ENCODE data around the gene CLOCK.

CLOCK gene

DNA sequence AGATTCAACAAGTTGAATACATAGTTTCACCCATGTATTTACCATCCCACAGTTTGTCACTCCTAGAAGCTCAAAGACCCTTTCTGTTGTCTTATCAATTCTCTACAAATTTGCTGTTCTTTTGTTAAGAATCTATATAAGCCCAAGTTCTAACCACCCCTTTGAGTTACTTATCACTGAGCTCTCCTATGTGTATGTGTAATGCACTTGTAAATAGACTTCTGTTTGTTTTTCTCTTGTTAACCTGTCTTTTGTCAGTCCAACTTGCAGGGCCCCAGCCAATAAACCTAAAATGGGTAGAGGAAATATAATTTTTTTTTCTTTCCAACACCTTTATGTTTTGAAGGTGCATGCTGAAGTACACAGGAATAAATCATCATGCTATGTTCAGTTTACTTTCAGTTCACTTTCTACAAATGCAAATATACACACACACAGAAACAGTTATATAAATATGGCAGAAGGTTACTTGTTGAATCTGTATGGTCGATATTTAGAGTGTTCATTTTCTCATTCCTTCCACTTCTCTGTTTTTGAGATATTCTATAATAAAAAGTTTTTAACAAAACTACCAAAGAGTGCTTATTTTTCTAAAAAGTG, 22.3 kb upstream of the CLOCK start:
- Histone ChIP-seq H3K27ac (ENCODE audit: low read length) (no peak overlapping the region), H3K9me3 (ENCODE audit: insufficient read depth, low read length) (no peaks in the 10 kb centered on the region), H3K4me2 (ENCODE audit: low read length) (no peak overlapping the region), H3K4me1 (ENCODE audit: low read length) (no peaks in the 10 kb centered on the region), H4K20me1 (ENCODE audit: insufficient read depth, low read length) (no peaks in the 10 kb centered on the region), H3K79me2 (ENCODE audit: low read length) (no peaks in the 10 kb centered on the region), H3K27me3 (ENCODE audit: low read depth, low read length) (no peaks in the 10 kb centered on the region), H3K9ac (ENCODE audit: low read length) (no peak overlapping the region), H2AFZ (ENCODE audit: low read depth, low read length) (no peak overlapping the region), H3K4me3 (ENCODE audit: low read length) (no peak overlapping the region), H3K36me3 (replicated peaks; ENCODE audit: low read depth, low read length) (no peaks in the 10 kb centered on the region)
- TF ChIP-seq EZH2phosphoT487 (IDR thresholded peaks at IDR 0.05; ENCODE audit: low read depth): no peak
- TF ChIP-seq, protein P1, sequence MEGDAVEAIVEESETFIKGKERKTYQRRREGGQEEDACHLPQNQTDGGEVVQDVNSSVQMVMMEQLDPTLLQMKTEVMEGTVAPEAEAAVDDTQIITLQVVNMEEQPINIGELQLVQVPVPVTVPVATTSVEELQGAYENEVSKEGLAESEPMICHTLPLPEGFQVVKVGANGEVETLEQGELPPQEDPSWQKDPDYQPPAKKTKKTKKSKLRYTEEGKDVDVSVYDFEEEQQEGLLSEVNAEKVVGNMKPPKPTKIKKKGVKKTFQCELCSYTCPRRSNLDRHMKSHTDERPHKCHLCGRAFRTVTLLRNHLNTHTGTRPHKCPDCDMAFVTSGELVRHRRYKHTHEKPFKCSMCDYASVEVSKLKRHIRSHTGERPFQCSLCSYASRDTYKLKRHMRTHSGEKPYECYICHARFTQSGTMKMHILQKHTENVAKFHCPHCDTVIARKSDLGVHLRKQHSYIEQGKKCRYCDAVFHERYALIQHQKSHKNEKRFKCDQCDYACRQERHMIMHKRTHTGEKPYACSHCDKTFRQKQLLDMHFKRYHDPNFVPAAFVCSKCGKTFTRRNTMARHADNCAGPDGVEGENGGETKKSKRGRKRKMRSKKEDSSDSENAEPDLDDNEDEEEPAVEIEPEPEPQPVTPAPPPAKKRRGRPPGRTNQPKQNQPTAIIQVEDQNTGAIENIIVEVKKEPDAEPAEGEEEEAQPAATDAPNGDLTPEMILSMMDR (IDR thresholded peaks at IDR 0.05; ENCODE audit: low read depth, low read length): no peak

DNA sequence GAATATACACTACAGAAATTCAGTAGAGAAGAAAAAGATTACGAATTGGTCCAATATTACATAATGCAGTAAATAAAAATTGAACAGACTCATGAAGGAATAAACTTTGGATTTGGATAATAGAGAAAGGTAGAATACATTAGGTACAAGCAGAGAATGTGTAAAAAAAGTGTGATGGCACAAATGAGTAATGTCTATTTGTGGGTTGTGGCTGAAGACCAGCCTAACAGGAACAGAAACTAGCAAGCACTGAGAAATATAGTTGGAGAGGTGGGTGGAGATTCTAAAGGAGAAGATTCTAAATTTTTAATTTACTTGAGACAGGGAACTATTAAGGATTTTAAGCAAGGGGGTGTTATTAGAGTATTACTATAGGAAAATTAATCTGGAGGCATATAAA, 15.2 kb upstream of the CLOCK start:
- no peak overlapping the region for H3K4me3 ChIP-seq (ENCODE audit: low read length)
- H3K79me2 ChIP-seq (ENCODE audit: low read length): no peaks in the 10 kb centered on the region

DNA sequence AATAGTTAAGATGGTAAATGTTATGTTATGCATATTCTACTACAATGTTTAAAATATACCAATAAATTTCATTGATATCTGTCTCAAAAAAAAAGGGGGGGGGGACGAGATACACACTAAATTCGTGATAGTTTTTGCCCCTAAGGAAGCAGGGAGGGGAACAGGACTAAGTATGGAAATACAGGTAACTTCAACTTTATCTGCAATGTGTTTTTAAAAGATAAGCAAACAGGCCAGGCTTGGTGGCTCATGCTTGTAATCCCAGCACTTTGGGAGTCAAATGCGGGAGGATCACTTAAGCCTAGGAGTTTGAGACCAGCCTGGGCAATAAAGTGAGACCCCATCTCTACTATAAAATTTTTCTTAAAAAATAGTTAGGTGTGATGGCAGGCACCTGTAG, 13.4 kb upstream of the CLOCK start:
- no peak for TF ChIP-seq EZH2phosphoT487 (IDR thresholded peaks at IDR 0.05; ENCODE audit: low read depth)
- TF ChIP-seq, protein P1 (IDR thresholded peaks at IDR 0.05; ENCODE audit: low read depth, low read length): no peak
- H3K4me3 ChIP-seq (ENCODE audit: low read length): no peak overlapping the region
- no peaks in the 10 kb centered on the region for H3K79me2 ChIP-seq (ENCODE audit: low read length)
- H3K9me3 ChIP-seq (ENCODE audit: insufficient read depth, low read length): no peaks in the 10 kb centered on the region
- peaks cover 12% of the 10 kb centered on the region for H3K4me1 ChIP-seq (ENCODE audit: low read length)
- H3K9ac ChIP-seq (ENCODE audit: low read length): no peak overlapping the region
- no peaks in the 10 kb centered on the region for H4K20me1 ChIP-seq (ENCODE audit: insufficient read depth, low read length)
- no peak overlapping the region for H2AFZ ChIP-seq (ENCODE audit: low read depth, low read length)
- no peaks in the 10 kb centered on the region for H3K27me3 ChIP-seq (ENCODE audit: low read depth, low read length)
- no peak overlapping the region for H3K4me2 ChIP-seq (ENCODE audit: low read length)
- no peak overlapping the region for H3K27ac ChIP-seq (ENCODE audit: low read length)
- no peaks in the 10 kb centered on the region for H3K36me3 ChIP-seq (replicated peaks; ENCODE audit: low read depth, low read length)

More for the DNA sequence above, 15.2 kb upstream of the CLOCK start:
- Histone ChIP-seq H3K9ac (ENCODE audit: low read length) (no peak overlapping the region), H3K4me1 (ENCODE audit: low read length) (peaks cover 12% of the 10 kb centered on the region), H3K9me3 (ENCODE audit: insufficient read depth, low read length) (no peaks in the 10 kb centered on the region), H3K36me3 (replicated peaks; ENCODE audit: low read depth, low read length) (no peaks in the 10 kb centered on the region), H3K27ac (ENCODE audit: low read length) (no peak overlapping the region), H3K27me3 (ENCODE audit: low read depth, low read length) (no peaks in the 10 kb centered on the region), H2AFZ (ENCODE audit: low read depth, low read length) (no peak overlapping the region), H3K4me2 (ENCODE audit: low read length) (peak overlapping the region; percentile 43), H4K20me1 (ENCODE audit: insufficient read depth, low read length) (no peaks in the 10 kb centered on the region)
- TF ChIP-seq EZH2phosphoT487 (IDR thresholded peaks at IDR 0.05; ENCODE audit: low read depth): no peak
- TF ChIP-seq, protein P1 (IDR thresholded peaks at IDR 0.05; ENCODE audit: low read depth, low read length): no peak

DNA sequence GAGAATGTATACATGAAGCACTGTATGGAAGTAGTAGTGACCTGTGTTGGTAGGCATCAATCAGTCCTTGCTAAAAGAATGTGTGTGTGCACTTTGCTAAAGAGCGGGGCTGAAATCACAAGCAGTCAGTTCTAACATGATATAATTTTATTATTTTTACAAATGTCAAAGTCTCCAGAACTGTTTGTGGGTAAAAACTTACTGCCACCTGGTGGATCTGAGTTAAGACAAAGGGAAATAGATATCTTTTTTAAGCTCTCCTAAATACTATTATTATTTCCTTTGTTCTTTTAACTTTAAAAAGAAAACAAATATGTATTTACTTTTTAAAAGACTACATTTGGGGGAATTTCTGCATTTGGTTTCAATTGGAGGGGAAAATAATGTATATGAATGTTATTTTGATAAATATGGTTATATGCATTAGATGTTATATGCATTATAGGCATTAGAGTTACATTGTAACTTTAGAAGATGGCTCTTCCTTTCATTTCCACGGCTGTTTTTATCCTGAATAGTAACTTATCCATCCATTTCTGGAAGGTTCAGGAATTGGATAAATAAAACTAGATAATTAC, 7.8 kb upstream of the CLOCK start:
- H3K4me1 ChIP-seq (ENCODE audit: low read length): peaks cover 16% of the 10 kb centered on the region
- H3K79me2 ChIP-seq (ENCODE audit: low read length): no peaks in the 10 kb centered on the region
- TF ChIP-seq EZH2phosphoT487 (IDR thresholded peaks at IDR 0.05; ENCODE audit: low read depth): no peak
- TF ChIP-seq, protein P1 (IDR thresholded peaks at IDR 0.05; ENCODE audit: low read depth, low read length): peak; percentile 69
- 0 out of 2 replicates have a peak, but pooled peaks cover 6% of the 10 kb centered on the region for H3K27me3 ChIP-seq (ENCODE audit: low read depth, low read length)
- H3K36me3 ChIP-seq (replicated peaks; ENCODE audit: low read depth, low read length): no peaks in the 10 kb centered on the region
- no peak overlapping the region for H2AFZ ChIP-seq (ENCODE audit: low read depth, low read length)
- no peak overlapping the region for H3K27ac ChIP-seq (ENCODE audit: low read length)
- no peaks in the 10 kb centered on the region for H4K20me1 ChIP-seq (ENCODE audit: insufficient read depth, low read length)
- H3K4me3 ChIP-seq (ENCODE audit: low read length): peak overlapping the region; percentile 64; the same call in 1 of the 2 replicates
- peak overlapping the region; percentile 33; the same call in 1 of the 2 replicates for H3K9ac ChIP-seq (ENCODE audit: low read length)
- peak overlapping the region; percentile 66 for H3K4me2 ChIP-seq (ENCODE audit: low read length)
- H3K9me3 ChIP-seq (ENCODE audit: insufficient read depth, low read length): no peaks in the 10 kb centered on the region

All from OCI-LY3 (cell line).